ENCODE results near the gene FCHO1.

DNA sequence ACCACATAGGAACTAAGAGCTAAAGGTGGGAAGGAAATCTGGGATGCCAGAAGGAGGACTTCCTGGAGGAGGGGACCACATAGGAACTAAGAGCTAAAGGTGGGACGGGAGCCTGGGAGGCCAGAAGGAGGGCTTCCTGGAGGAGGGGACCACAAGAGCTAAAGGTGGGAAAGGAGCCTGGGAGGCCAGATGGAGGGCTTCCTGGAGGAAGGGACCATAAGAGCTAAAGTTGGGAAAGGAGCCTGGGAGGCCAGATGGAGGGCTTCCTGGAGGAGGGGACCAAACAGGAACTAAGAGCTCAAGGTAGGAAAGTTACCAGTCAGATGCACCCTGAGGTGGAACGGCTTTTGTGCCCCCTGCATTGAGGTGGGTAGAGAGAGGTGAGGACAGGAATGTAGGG is 9.8 kb upstream of the FCHO1 start:
- TF ChIP-seq, protein P1, sequence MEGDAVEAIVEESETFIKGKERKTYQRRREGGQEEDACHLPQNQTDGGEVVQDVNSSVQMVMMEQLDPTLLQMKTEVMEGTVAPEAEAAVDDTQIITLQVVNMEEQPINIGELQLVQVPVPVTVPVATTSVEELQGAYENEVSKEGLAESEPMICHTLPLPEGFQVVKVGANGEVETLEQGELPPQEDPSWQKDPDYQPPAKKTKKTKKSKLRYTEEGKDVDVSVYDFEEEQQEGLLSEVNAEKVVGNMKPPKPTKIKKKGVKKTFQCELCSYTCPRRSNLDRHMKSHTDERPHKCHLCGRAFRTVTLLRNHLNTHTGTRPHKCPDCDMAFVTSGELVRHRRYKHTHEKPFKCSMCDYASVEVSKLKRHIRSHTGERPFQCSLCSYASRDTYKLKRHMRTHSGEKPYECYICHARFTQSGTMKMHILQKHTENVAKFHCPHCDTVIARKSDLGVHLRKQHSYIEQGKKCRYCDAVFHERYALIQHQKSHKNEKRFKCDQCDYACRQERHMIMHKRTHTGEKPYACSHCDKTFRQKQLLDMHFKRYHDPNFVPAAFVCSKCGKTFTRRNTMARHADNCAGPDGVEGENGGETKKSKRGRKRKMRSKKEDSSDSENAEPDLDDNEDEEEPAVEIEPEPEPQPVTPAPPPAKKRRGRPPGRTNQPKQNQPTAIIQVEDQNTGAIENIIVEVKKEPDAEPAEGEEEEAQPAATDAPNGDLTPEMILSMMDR (IDR thresholded peaks at IDR 0.05) = no peak
- TF ChIP-seq POLR2A (IDR thresholded peaks at IDR 0.05) = no peak
- TF ChIP-seq POLR2AphosphoS5 (IDR thresholded peaks at IDR 0.05) = no peak
